Activated CD4-positive, alpha-beta T cell treated with anti-CD3 and anti-CD28 coated beads for 1 hour (primary cell): Measurements from ENCODE around the gene RNU6-8.

ENCODE experiments used
- DNase-seq: peaks from one replicate; pipeline ENCODE4 v3.0.0-alpha.2; 2020

The RNU6-8 gene

DNA sequence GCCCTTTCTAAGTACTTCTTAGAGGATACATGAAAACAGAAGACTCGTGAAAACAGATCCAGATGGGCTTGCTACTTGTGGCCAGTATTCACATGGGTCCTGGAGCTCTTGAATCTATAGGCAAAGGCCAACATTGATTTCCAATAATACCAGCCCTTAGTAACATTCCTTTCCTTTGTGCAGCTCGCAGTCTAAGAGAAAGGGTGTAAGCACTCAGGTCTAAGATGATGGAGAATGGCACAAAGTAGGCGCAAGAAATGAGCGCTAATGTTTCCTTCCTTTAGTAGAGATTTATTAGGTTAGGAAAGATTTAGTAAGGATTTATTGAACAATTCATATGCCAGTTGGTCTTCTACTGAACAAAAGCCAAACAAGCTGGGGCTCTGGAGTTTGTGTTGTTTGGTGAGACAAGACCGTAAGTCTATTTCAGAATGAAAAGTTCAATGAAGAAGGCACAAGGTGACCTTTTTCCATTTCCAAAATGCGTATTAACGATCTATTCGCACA is 525 bp downstream of the RNU6-8 start:
- DNase-seq, result no peak

DNA sequence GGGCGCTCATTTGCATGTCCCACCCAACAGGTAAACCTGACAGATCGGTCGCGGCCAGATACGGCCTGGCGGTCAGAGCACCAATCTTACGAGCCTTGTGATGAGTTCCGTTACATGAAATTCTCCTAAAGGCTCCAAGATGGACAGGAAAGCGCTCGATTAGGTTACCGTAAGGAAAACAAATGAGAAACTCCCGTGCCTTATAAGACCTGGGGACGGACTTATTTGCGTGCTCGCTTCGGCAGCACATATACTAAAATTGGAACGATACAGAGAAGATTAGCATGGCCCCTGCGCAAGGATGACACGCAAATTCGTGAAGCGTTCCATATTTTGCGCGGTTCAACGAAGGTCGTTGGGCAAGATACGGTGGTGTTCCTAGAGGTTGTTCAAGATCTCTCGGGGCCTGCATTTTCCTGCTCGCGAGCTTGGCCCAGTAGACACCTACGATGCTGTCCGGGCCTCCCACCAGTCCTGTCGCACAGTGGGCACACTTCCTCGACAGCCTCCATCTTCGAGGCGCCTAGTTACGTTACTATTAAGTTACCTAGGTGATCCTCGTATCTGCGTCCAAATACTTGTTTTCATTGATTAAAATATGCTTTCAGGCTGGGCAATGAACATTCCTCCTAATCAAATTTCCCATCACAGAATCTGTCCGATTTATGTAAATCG is 1.1 kb downstream of the RNU6-8 start, which contains the start of gene RNU6-7:
RNU6-7 (plus strand) TSS at position 230 of the 675 bp plus-strand sequence.
- DNase-seq, result no peak

DNA sequence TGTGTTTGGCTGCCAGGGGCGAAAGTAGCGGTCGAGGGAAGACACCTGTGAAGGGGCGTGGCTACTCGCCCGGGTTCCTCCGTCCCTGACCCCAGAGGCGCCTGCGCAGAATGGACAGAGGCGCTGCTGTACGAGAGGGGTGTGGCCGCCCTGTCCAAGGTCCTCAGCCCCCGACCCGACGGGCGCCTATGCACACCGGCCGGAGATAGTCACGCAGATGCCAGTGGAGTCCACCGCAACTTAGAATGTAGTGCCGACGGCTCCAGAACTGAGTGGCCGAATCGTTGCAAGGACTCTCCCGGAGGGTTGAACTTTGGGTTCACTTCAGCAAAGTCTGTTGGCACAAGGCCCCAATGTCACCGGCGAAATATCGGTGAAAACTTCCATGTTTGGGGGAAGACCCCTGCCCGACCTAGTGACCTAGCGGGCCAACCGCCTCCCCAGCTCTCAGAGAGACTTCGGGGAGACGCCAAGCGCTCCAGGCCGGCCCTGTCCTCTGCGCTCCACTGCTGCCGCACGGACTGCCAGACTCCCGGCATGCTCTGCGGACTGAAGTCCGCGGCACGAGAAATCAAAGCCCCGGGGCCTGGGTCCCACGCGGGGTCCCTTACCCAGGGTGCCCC is 1.8 kb downstream of the RNU6-8 start:
- DNase-seq, result peak; percentile 56

GRCh38 chr14:32200368-32201192 is 2.5 kb downstream of the RNU6-8 start:
- DNase-seq, result no peak

GRCh38 chr14:32197919-32198318 is 5.2 kb downstream of the RNU6-8 start:
- no peak for DNase-seq

GRCh38 chr14:32195636-32196035 is 7.4 kb downstream of the RNU6-8 start:
- no peak for DNase-seq

DNA sequence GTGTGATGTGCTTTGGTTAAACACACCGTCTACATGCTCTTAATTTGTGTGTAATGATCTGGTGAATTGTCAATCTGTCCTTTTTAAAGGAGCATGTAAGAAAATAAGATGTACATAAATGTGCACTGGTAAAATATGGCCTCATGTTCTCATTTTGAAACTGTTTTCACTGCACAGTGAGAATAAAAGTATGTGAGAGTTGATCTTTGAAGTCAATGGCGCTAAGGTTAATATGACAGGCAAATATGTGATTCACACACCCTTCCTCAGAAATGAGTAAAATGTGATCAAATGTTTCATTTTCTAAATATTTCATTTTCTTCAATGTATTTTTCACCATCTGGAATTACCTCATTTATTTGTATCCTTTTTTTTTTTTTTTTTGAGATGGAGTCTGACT is 9.5 kb downstream of the RNU6-8 start:
- no peak for DNase-seq

- DNase-seq, result no peak
These were observed 10.2 kb downstream of the RNU6-8 start for GRCh38 chr14:32192712-32193373.

DNA sequence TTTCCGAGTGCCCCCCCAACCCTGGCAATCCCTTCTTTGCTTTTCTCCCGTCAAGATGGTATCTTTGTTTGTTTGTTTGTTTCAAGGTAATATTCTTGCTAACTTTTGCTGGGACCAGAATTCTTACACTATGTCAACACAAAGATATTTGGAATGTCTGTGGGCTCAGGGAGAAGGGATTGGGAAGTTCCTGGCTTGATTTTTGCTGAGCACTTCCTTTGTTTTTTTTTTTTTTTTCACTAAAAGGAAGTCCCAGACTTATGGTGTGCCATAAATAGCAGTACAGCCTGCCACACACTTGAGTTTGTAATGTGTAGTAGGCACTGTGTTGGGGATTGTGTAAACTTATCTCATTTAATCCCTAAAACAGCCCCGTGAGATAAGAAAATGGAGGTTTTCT is 12.4 kb downstream of the RNU6-8 start:
- DNase-seq, result no peak

- DNase-seq, result no peak
These were observed 13.3 kb downstream of the RNU6-8 start for GRCh38 chr14:32189811-32190210.

- no peak for DNase-seq
These were observed 16.8 kb downstream of the RNU6-8 start for GRCh38 chr14:32186248-32186647.

GRCh38 chr14:32185097-32185496 is 18.0 kb downstream of the RNU6-8 start:
- no peak for DNase-seq

DNA sequence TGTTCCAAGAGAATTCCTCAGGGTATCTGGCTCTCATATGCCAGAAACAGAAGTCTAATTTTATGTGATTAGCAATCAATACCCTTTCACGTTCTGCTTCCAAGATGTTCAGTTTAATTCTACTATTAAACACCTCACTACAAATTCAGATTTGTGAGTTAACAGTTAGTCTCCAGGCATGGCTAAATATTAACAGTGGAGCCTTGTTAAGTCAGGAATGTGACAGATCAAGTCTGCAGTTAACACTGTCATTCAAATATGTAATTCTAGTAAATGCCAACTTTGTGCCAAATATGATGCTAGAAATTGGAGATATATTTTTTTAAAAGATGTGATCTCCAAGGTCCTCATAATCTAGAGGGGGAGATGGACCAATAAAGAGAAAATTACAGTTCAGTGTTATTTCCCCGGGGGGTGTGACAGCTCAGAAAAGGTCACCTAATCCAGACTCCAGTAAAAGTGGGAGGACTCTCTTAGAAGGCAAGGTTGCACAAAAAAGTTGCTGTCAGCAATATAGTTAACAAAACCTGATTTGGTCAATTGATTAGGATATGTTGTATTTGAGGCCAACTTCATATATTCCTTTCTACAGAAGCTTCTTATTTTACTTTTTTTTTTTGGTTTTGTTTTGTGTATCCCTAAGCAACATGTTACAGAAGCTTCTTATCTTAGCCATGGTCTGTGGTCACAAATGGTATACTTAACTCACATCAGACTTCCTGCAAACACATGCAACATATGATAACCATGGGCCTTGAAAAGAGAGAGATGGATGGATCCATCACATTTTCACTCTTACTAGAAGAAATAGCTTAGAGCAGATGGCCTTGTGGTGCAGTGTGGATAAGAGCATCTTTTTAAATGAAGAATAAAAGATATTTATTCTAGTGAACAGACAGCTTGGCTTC is 19.7 kb downstream of the RNU6-8 start:
- no peak for DNase-seq

GRCh38 chr14:32171469-32171868 is 31.6 kb downstream of the RNU6-8 start:
- DNase-seq, result no peak

DNA sequence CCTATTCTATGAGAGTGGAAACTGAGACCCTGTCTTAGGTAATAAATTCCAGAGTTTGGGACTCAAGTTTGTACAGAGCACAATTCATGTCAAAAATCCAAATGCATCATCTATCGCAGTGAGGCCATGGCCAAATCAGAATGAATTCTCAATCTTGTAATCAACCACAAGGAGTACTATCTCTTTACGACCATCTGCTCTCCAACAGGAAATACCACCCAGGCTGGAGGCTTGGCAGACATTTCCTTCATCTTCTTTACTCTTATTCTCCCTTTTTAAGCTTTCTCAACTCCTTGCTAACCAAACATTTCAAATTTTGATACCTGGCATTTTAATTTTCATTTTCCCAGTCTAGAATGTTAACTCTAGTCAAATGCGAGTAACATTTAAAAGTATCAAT is 33.9 kb downstream of the RNU6-8 start:
- no peak for DNase-seq

DNA sequence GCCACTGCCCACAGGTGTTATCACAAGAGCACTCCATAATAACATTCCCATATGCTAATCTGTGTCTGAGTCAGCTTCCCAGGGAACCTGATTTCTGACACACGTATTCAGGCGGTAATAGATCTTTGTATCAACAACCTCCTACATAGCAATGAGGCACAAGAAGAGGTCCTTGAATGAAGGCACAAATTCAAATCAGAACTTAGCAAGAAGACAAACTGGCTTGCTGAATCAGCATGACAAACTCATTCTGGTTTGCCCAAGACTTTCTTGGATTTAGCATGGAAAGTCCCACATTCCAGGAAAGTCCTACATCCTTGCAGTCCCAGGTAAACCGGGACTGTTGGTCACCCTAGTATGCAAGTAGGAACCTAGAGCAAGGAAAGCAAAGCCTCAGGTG is 35.2 kb downstream of the RNU6-8 start:
- no peak for DNase-seq

DNA sequence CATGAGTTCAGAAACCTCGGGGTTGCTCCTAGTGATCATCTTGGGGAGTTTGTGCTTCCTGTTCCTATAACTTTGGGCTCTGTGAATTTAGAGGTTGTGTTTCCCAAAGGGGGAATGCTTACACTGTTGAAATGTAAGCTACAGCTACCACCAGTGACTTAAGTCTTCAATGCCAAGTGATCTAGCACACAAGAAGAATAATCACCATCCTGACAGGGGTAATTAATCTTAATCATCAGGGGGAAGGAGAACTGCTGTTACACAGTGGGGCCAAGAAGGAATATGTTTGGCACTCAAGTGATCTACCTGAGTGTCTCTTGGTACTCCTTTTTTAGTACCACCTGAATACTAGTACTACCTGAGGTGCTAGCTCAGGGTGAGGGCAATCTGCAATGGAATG is 36.1 kb downstream of the RNU6-8 start:
- no peak for DNase-seq

- no peak for DNase-seq
These were observed 37.0 kb downstream of the RNU6-8 start for GRCh38 chr14:32166029-32166428.
